Hematopoietic multipotent progenitor cell treated with erythropoietin and hydrocortisone succinate and interleukin-3 and kit ligand, for 4 days (in vitro differentiated cells): ENCODE measurements around the gene ATF7IP2.
"Not testable (repeated sequence)": the region's sequence is repeated elsewhere in the genome, so short reads cannot be mapped to it uniquely, and the experiment has no call there.

Experiments
- DNase-seq: peaks from one replicate; pipeline ENCODE4 v3.0.0-alpha.2; 2015

Gene ATF7IP2

GRCh38 chr16:10465821-10466220 is 80.0 kb downstream of the ATF7IP2 start:
- no peak for DNase-seq

- DNase-seq, result no peak
These were observed 80.5 kb downstream of the ATF7IP2 start for GRCh38 chr16:10466313-10466712.

GRCh38 chr16:10466861-10467260 is 81.0 kb downstream of the ATF7IP2 start:
- no peak for DNase-seq

GRCh38 chr16:10476636-10477035 is 90.8 kb downstream of the ATF7IP2 start:
- DNase-seq, result not testable (repeated sequence)

GRCh38 chr16:10480151-10480550 is 94.3 kb downstream of the ATF7IP2 start:
- no peak for DNase-seq

- DNase-seq, result no peak
These were observed 99.3 kb downstream of the ATF7IP2 start for GRCh38 chr16:10485159-10485558.

GRCh38 chr16:10485698-10486382 is 100.0 kb downstream of the ATF7IP2 start:
- peak; percentile 60 for DNase-seq

GRCh38 chr16:10490141-10490540 is 104.3 kb downstream of the ATF7IP2 start:
- DNase-seq, result no peak

- no peak for DNase-seq
These were observed 107.4 kb downstream of the ATF7IP2 start for GRCh38 chr16:10493276-10493675.

- DNase-seq, result no peak
These were observed 108.6 kb downstream of the ATF7IP2 start for GRCh38 chr16:10494343-10495030.

- no peak for DNase-seq
These were observed 109.1 kb downstream of the ATF7IP2 start for GRCh38 chr16:10495031-10495345.

- DNase-seq, result no peak
These were observed 111.6 kb downstream of the ATF7IP2 start for GRCh38 chr16:10497132-10498101.

- DNase-seq, result no peak
These were observed 114.7 kb downstream of the ATF7IP2 start for GRCh38 chr16:10500582-10500981.

- peak; percentile 89 for DNase-seq
These were observed 115.3 kb downstream of the ATF7IP2 start for GRCh38 chr16:10501016-10501607.

GRCh38 chr16:10502776-10503175 is 116.9 kb downstream of the ATF7IP2 start:
- DNase-seq, result no peak

- no peak for DNase-seq
These were observed 118.6 kb downstream of the ATF7IP2 start for GRCh38 chr16:10504404-10504885.

- DNase-seq, result not testable (repeated sequence)
These were observed 119.4 kb downstream of the ATF7IP2 start for GRCh38 chr16:10505286-10505685.

GRCh38 chr16:10509534-10510025 is 123.7 kb downstream of the ATF7IP2 start:
- peak; percentile 93 for DNase-seq

- DNase-seq, result no peak
These were observed 124.4 kb downstream of the ATF7IP2 start for GRCh38 chr16:10510279-10510678.

GRCh38 chr16:10511829-10512228 is 126.0 kb downstream of the ATF7IP2 start:
- no peak for DNase-seq

GRCh38 chr16:10514369-10515055 is 128.7 kb downstream of the ATF7IP2 start:
- DNase-seq, result peak; percentile 81

- DNase-seq, result no peak
These were observed 132.0 kb downstream of the ATF7IP2 start for GRCh38 chr16:10517868-10518267.
